Activated naive CD8-positive, alpha-beta T cell treated with anti-CD3 and anti-CD28 coated beads for 36 hours (primary cell): Measurements from ENCODE around the gene SEMA5A. TPM values are rescaled to one million over a fixed set of nuclear protein-coding genes. Genes with fewer than 3 reads are reported as not detected.

Experiments
- DNase-seq: peaks from one replicate; pipeline ENCODE4 v3.0.0; 2021
- H3K27ac Mint-ChIP-seq: one replicate; pipeline ENCODE4 v1.8.0; 2022; ENCODE audit warnings: mild to moderate bottlenecking, moderate library complexity, mixed read lengths
- H3K27me3 Mint-ChIP-seq: one replicate; pipeline ENCODE4 v1.8.0; 2022; ENCODE audit warnings: mild to moderate bottlenecking, mixed read lengths
- H3K36me3 Mint-ChIP-seq: one replicate; pipeline ENCODE4 v1.8.0; 2021; ENCODE audit warnings: mild to moderate bottlenecking, mixed read lengths
- H3K4me1 Mint-ChIP-seq: one replicate; pipeline ENCODE4 v1.8.0; 2021; ENCODE audit warnings: mixed read lengths
- H3K4me3 Mint-ChIP-seq: one replicate; pipeline ENCODE4 v1.8.0; 2022; ENCODE audit warnings: mild to moderate bottlenecking, moderate library complexity, mixed read lengths
- H3K9me3 Mint-ChIP-seq: one replicate; pipeline ENCODE4 v1.8.0; 2022; ENCODE audit warnings: mixed read lengths
- total RNA-seq, 2 experiments: library from RNA; stranded (reverse); gene quantifications; one replicate each; pipeline ENCODE4 v1.2.3, GENCODE V29; 2021

The SEMA5A gene
- total RNA-seq, 2 experiments from 2014 or later = not detected

- H3K36me3 Mint-ChIP-seq = no peaks in the 10 kb centered on the region
- no peak overlapping the region for H3K4me3 Mint-ChIP-seq
- no peaks in the 10 kb centered on the region for H3K27me3 Mint-ChIP-seq
- H3K4me1 Mint-ChIP-seq = no peaks in the 10 kb centered on the region
- no peaks in the 10 kb centered on the region for H3K9me3 Mint-ChIP-seq
- H3K27ac Mint-ChIP-seq = no peak overlapping the region
- DNase-seq = no peak
Observed at GRCh38 chr5:9045946-9046345, 499.9 kb downstream of the SEMA5A start.

GRCh38 chr5:9042241-9042640 is 503.6 kb downstream of the SEMA5A start:
- H3K9me3 Mint-ChIP-seq = no peaks in the 10 kb centered on the region
- H3K4me3 Mint-ChIP-seq = no peak overlapping the region
- H3K27ac Mint-ChIP-seq = no peak overlapping the region
- DNase-seq = no peak
- no peaks in the 10 kb centered on the region for H3K36me3 Mint-ChIP-seq
- no peaks in the 10 kb centered on the region for H3K27me3 Mint-ChIP-seq
- H3K4me1 Mint-ChIP-seq = no peaks in the 10 kb centered on the region

- Mint-ChIP-seq H3K9me3 (no peaks in the 10 kb centered on the region), H3K4me3 (no peak overlapping the region), H3K27ac (no peak overlapping the region), H3K36me3 (no peaks in the 10 kb centered on the region), H3K27me3 (no peaks in the 10 kb centered on the region), H3K4me1 (no peaks in the 10 kb centered on the region)
- DNase-seq = no peak
Observed at GRCh38 chr5:9040475-9040874, 505.4 kb downstream of the SEMA5A start.

- Mint-ChIP-seq H3K27me3 (no peaks in the 10 kb centered on the region), H3K4me1 (no peaks in the 10 kb centered on the region), H3K4me3 (no peak overlapping the region), H3K36me3 (no peaks in the 10 kb centered on the region), H3K9me3 (no peaks in the 10 kb centered on the region), H3K27ac (no peak overlapping the region)
- DNase-seq = no peak
Observed at GRCh38 chr5:9037048-9037447, 508.8 kb downstream of the SEMA5A start.

- Mint-ChIP-seq H3K4me3 (no peak overlapping the region), H3K9me3 (no peaks in the 10 kb centered on the region), H3K27me3 (no peaks in the 10 kb centered on the region), H3K27ac (no peak overlapping the region), H3K36me3 (no peaks in the 10 kb centered on the region), H3K4me1 (no peaks in the 10 kb centered on the region)
- DNase-seq = no peak
Observed at GRCh38 chr5:9035346-9035745, 510.5 kb downstream of the SEMA5A start.

- H3K4me1 Mint-ChIP-seq = no peaks in the 10 kb centered on the region
- DNase-seq = no peak
- no peaks in the 10 kb centered on the region for H3K9me3 Mint-ChIP-seq
- no peak overlapping the region for H3K4me3 Mint-ChIP-seq
- no peak overlapping the region for H3K27ac Mint-ChIP-seq
- H3K27me3 Mint-ChIP-seq = no peaks in the 10 kb centered on the region
- H3K36me3 Mint-ChIP-seq = no peaks in the 10 kb centered on the region
Observed at GRCh38 chr5:9034649-9035048, 511.2 kb downstream of the SEMA5A start.

GRCh38 chr5:9033524-9033923 is 512.4 kb downstream of the SEMA5A start:
- H3K27me3 Mint-ChIP-seq = no peaks in the 10 kb centered on the region
- DNase-seq = no peak
- H3K9me3 Mint-ChIP-seq = peaks cover 1% of the 10 kb centered on the region
- H3K4me1 Mint-ChIP-seq = no peaks in the 10 kb centered on the region
- no peak overlapping the region for H3K4me3 Mint-ChIP-seq
- H3K36me3 Mint-ChIP-seq = no peaks in the 10 kb centered on the region
- H3K27ac Mint-ChIP-seq = no peak overlapping the region

GRCh38 chr5:9025942-9026341 is 519.9 kb downstream of the SEMA5A start:
- no peaks in the 10 kb centered on the region for H3K27me3 Mint-ChIP-seq
- peaks cover 1% of the 10 kb centered on the region for H3K36me3 Mint-ChIP-seq
- no peak overlapping the region for H3K4me3 Mint-ChIP-seq
- peaks cover 33% of the 10 kb centered on the region for H3K9me3 Mint-ChIP-seq
- H3K4me1 Mint-ChIP-seq = no peaks in the 10 kb centered on the region
- H3K27ac Mint-ChIP-seq = no peak overlapping the region
- no peak for DNase-seq

- H3K9me3 Mint-ChIP-seq = peaks cover 25% of the 10 kb centered on the region
- H3K27ac Mint-ChIP-seq = no peak overlapping the region
- DNase-seq = no peak
- no peaks in the 10 kb centered on the region for H3K36me3 Mint-ChIP-seq
- no peaks in the 10 kb centered on the region for H3K4me1 Mint-ChIP-seq
- H3K4me3 Mint-ChIP-seq = no peak overlapping the region
- no peaks in the 10 kb centered on the region for H3K27me3 Mint-ChIP-seq
Observed at GRCh38 chr5:9020996-9021395, 524.9 kb downstream of the SEMA5A start.

- no peaks in the 10 kb centered on the region for H3K36me3 Mint-ChIP-seq
- H3K27ac Mint-ChIP-seq = no peak overlapping the region
- no peaks in the 10 kb centered on the region for H3K4me1 Mint-ChIP-seq
- DNase-seq = no peak
- no peak overlapping the region for H3K4me3 Mint-ChIP-seq
- H3K9me3 Mint-ChIP-seq = no peaks in the 10 kb centered on the region
- H3K27me3 Mint-ChIP-seq = no peaks in the 10 kb centered on the region
Observed at GRCh38 chr5:9015937-9016270, 530.0 kb downstream of the SEMA5A start.

GRCh38 chr5:9015260-9015936 is 530.5 kb downstream of the SEMA5A start:
- H3K27ac Mint-ChIP-seq = no peak overlapping the region
- DNase-seq = no peak
- no peak overlapping the region for H3K4me3 Mint-ChIP-seq
- no peaks in the 10 kb centered on the region for H3K36me3 Mint-ChIP-seq
- no peaks in the 10 kb centered on the region for H3K9me3 Mint-ChIP-seq
- no peaks in the 10 kb centered on the region for H3K4me1 Mint-ChIP-seq
- H3K27me3 Mint-ChIP-seq = no peaks in the 10 kb centered on the region

GRCh38 chr5:9013147-9013546 is 532.7 kb downstream of the SEMA5A start:
- no peak for DNase-seq
- Mint-ChIP-seq H3K4me3 (no peak overlapping the region), H3K4me1 (no peaks in the 10 kb centered on the region), H3K9me3 (peaks cover 3% of the 10 kb centered on the region), H3K27me3 (no peaks in the 10 kb centered on the region), H3K36me3 (no peaks in the 10 kb centered on the region), H3K27ac (no peak overlapping the region)

GRCh38 chr5:9009931-9010651 is 535.8 kb downstream of the SEMA5A start:
- peaks cover 5% of the 10 kb centered on the region for H3K9me3 Mint-ChIP-seq
- no peak for DNase-seq

GRCh38 chr5:8997542-8998070 is 548.3 kb downstream of the SEMA5A start:
- no peaks in the 10 kb centered on the region for H3K36me3 Mint-ChIP-seq
- no peaks in the 10 kb centered on the region for H3K4me1 Mint-ChIP-seq
- H3K4me3 Mint-ChIP-seq = no peak overlapping the region
- H3K9me3 Mint-ChIP-seq = no peaks in the 10 kb centered on the region
- H3K27ac Mint-ChIP-seq = no peak overlapping the region
- no peaks in the 10 kb centered on the region for H3K27me3 Mint-ChIP-seq
- DNase-seq = no peak

More at GRCh38 chr5:9009931-9010651, 535.8 kb downstream of the SEMA5A start:
- H3K4me3 Mint-ChIP-seq = no peak overlapping the region
- no peaks in the 10 kb centered on the region for H3K36me3 Mint-ChIP-seq
- H3K27me3 Mint-ChIP-seq = no peaks in the 10 kb centered on the region
- H3K27ac Mint-ChIP-seq = no peak overlapping the region
- H3K4me1 Mint-ChIP-seq = no peaks in the 10 kb centered on the region

- Mint-ChIP-seq H3K4me3 (no peak overlapping the region), H3K27ac (no peak overlapping the region), H3K4me1 (no peaks in the 10 kb centered on the region), H3K27me3 (no peaks in the 10 kb centered on the region), H3K9me3 (peaks cover 2% of the 10 kb centered on the region), H3K36me3 (no peaks in the 10 kb centered on the region)
- DNase-seq = no peak
Observed at GRCh38 chr5:8993031-8993430, 552.8 kb downstream of the SEMA5A start.
